Loucy (cell line): ENCODE data around the gene TLCD2.

Experiments
- CTCF ChIP-seq: fragments of 200-600 bp; sonication (generic); conservative IDR thresholded peaks from 2 replicates; pipeline ENCODE4 v1.5.1; 2014; ENCODE audit warnings: mild to moderate bottlenecking, antibody characterized with exemption, low read length
- EZH2phosphoT487 ChIP-seq: fragments of 200-600 bp; IDR thresholded peaks from 2 replicates; pipeline ENCODE4 v1.6.1; 2018; ENCODE audit warnings: antibody characterized with exemption, mild to moderate bottlenecking, moderate library complexity, borderline replicate concordance

- TF ChIP-seq CTCF = no peak
- no peak for TF ChIP-seq EZH2phosphoT487
These were observed 7.1 kb downstream of the TLCD2 start for GRCh38 chr17:1703063-1703462.
